Measurements from ENCODE around the gene POR. TPM values are rescaled to one million over a fixed set of nuclear protein-coding genes. Genes with fewer than 3 reads are reported as not detected.
A peak's percentile ranks its signal among the peaks of the same experiment; 100 is the strongest.
"Not testable (repeated sequence)": the region's sequence is repeated elsewhere in the genome, so short reads cannot be mapped to it uniquely, and the experiment has no call there.

Gene POR
- total RNA-seq, 1 donor from 2014 or later, result 244 TPM

- DNase-seq (peak; percentile 90), ATAC-seq (peak; percentile 90 to 93)
- H3K36me3 ChIP-seq, result peaks cover 13% of the 10 kb centered on the region
- H3K27ac ChIP-seq, result peak overlapping the region; percentile 82
- H3K9me3 ChIP-seq, result no peaks in the 10 kb centered on the region
- no peak for TF ChIP-seq CTCF (IDR thresholded peaks at IDR 0.05)
- no peak overlapping the region for H3K4me3 ChIP-seq
- intact Hi-C loops (cut with DNase I), result no loop called here
- peaks cover 42% of the 10 kb centered on the region for H3K4me1 ChIP-seq
- no peaks in the 10 kb centered on the region for H3K27me3 ChIP-seq (ENCODE audit: low read depth)
Measured at GRCh38 chr7:75892634-75893272, 22.2 kb upstream of the POR start.

- no peak for TF ChIP-seq CTCF (IDR thresholded peaks at IDR 0.05)
- DNase-seq, result no peak
- no peaks in the 10 kb centered on the region for H3K9me3 ChIP-seq
- no peaks in the 10 kb centered on the region for H3K36me3 ChIP-seq
- H3K27me3 ChIP-seq (ENCODE audit: low read depth), result no peaks in the 10 kb centered on the region
- H3K4me3 ChIP-seq, result no peak overlapping the region
- H3K27ac ChIP-seq, result no peak overlapping the region
- H3K4me1 ChIP-seq, result peaks cover 21% of the 10 kb centered on the region
- ATAC-seq, result no peak
- intact Hi-C loops (cut with DNase I), result no loop called here
Measured at GRCh38 chr7:75896803-75897327, 18.1 kb upstream of the POR start.

GRCh38 chr7:75900617-75901315 lies 14.2 kb upstream of the POR start:
- H3K27ac ChIP-seq, result no peak overlapping the region
- DNase-seq, result no peak
- no peak for ATAC-seq
- no peaks in the 10 kb centered on the region for H3K27me3 ChIP-seq (ENCODE audit: low read depth)
- intact Hi-C loops (cut with DNase I), result no loop called here
- no peak overlapping the region for H3K4me3 ChIP-seq
- H3K4me1 ChIP-seq, result peaks cover 5% of the 10 kb centered on the region
- H3K9me3 ChIP-seq, result no peaks in the 10 kb centered on the region
- no peak for TF ChIP-seq CTCF (IDR thresholded peaks at IDR 0.05)
- no peaks in the 10 kb centered on the region for H3K36me3 ChIP-seq

- Histone ChIP-seq H3K9me3 (no peaks in the 10 kb centered on the region), H3K4me1 (peaks cover 14% of the 10 kb centered on the region), H3K27ac (peak overlapping the region; percentile 77), H3K4me3 (no peak overlapping the region), H3K27me3 (ENCODE audit: low read depth) (no peaks in the 10 kb centered on the region), H3K36me3 (no peaks in the 10 kb centered on the region)
- intact Hi-C loops (cut with DNase I), result no loop called here
- TF ChIP-seq CTCF (IDR thresholded peaks at IDR 0.05), result no peak
- ATAC-seq, result peak; percentile 92 to 96
- DNase-seq, result peak; percentile 91
Measured at GRCh38 chr7:75905785-75906604, 9.0 kb upstream of the POR start.

- H3K4me1 ChIP-seq, result peaks cover 14% of the 10 kb centered on the region
- no peak overlapping the region for H3K4me3 ChIP-seq
- ATAC-seq, result peak; percentile 41 to 53
- no peak overlapping the region for H3K27ac ChIP-seq
- no peaks in the 10 kb centered on the region for H3K27me3 ChIP-seq (ENCODE audit: low read depth)
- DNase-seq, result no peak
- H3K36me3 ChIP-seq, result no peaks in the 10 kb centered on the region
- no peak for TF ChIP-seq CTCF (IDR thresholded peaks at IDR 0.05)
- intact Hi-C loops (cut with DNase I), result no loop called here
- no peaks in the 10 kb centered on the region for H3K9me3 ChIP-seq
Measured at GRCh38 chr7:75906991-75907667, 7.8 kb upstream of the POR start.

GRCh38 chr7:75907668-75908039 lies 7.3 kb upstream of the POR start:
- H3K4me3 ChIP-seq; intact Hi-C loops (cut with DNase I); ATAC-seq; H3K27me3 ChIP-seq (ENCODE audit: low read depth); H3K27ac ChIP-seq; H3K9me3 ChIP-seq; H3K36me3 ChIP-seq; DNase-seq: not testable (repeated sequence)
- peaks cover 14% of the 10 kb centered on the region for H3K4me1 ChIP-seq

Measured in lower lobe of right lung (tissue), 2 donors.